Epithelial cell of esophagus (primary cell): ENCODE results near the gene C9orf72.

Source experiments
- DNase-seq: peaks from one replicate; pipeline ENCODE4 v3.0.0; 2010; ENCODE audit warnings: low read depth
- H3K4me3 ChIP-seq: 2 replicates; pipeline ENCODE4 v1.5.1; 2011; ENCODE audit warnings: mild to moderate bottlenecking, low read length, control low read depth
- CTCF ChIP-seq: IDR thresholded peaks from 2 replicates; pipeline ENCODE4 v1.5.1; 2011; ENCODE audit warnings: low read depth, mild to moderate bottlenecking, low read length, control low read depth, inconsistent platforms; ENCODE audit not compliant: insufficient read depth; ENCODE audit errors: missing control alignments

The C9orf72 gene

GRCh38 chr9:27556470-27556869 lies 16.8 kb downstream of the C9orf72 start:
- no peak overlapping the region for H3K4me3 ChIP-seq
- DNase-seq: no peak
- no peak for TF ChIP-seq CTCF

- no peak for TF ChIP-seq CTCF
- H3K4me3 ChIP-seq: no peak overlapping the region
- no peak for DNase-seq
Observed at GRCh38 chr9:27554712-27555111, 18.6 kb downstream of the C9orf72 start.

GRCh38 chr9:27549196-27549755 lies 24.0 kb downstream of the C9orf72 start:
- no peak for TF ChIP-seq CTCF
- DNase-seq: no peak
- H3K4me3 ChIP-seq: no peak overlapping the region

- peak; percentile 43 for TF ChIP-seq CTCF
- peak; percentile 49 for DNase-seq
Observed at GRCh38 chr9:27548055-27548741, 25.1 kb downstream of the C9orf72 start.

GRCh38 chr9:27545471-27545870 lies 27.8 kb downstream of the C9orf72 start:
- no peak for TF ChIP-seq CTCF
- DNase-seq: peak; percentile 51

More at GRCh38 chr9:27548055-27548741, 25.1 kb downstream of the C9orf72 start:
- no peak overlapping the region for H3K4me3 ChIP-seq

GRCh38 chr9:27542508-27542907 lies 30.8 kb downstream of the C9orf72 start:
- no peak for DNase-seq
- H3K4me3 ChIP-seq: no peak overlapping the region
- TF ChIP-seq CTCF: no peak

More at GRCh38 chr9:27545471-27545870, 27.8 kb downstream of the C9orf72 start:
- H3K4me3 ChIP-seq: no peak overlapping the region

- no peak for TF ChIP-seq CTCF
- DNase-seq: no peak
- H3K4me3 ChIP-seq: no peak overlapping the region
Observed at GRCh38 chr9:27541740-27542139, 31.5 kb downstream of the C9orf72 start.
